Measurements from ENCODE around the gene CORO2A.

CORO2A gene

GRCh38 chr9:98100456-98100855 is 92.0 kb downstream of the CORO2A start:
- no peak for DNase-seq (ENCODE audit: low read depth)
- H3K4me3 ChIP-seq (ENCODE audit: low read length) = no peak overlapping the region
- TF ChIP-seq CTCF (IDR thresholded peaks at IDR 0.05; ENCODE audit: insufficient read depth, low read depth, low read length, missing control alignments) = no peak

- DNase-seq (ENCODE audit: low read depth) = peak; percentile 81
- no peak for TF ChIP-seq CTCF (IDR thresholded peaks at IDR 0.05; ENCODE audit: insufficient read depth, low read depth, low read length, missing control alignments)
- no peak overlapping the region for H3K4me3 ChIP-seq (ENCODE audit: low read length)
Measured at GRCh38 chr9:98099898-98100297, 92.5 kb downstream of the CORO2A start.

- TF ChIP-seq CTCF (IDR thresholded peaks at IDR 0.05; ENCODE audit: insufficient read depth, low read depth, low read length, missing control alignments) = no peak
- peak; percentile 55 for DNase-seq (ENCODE audit: low read depth)
- H3K4me3 ChIP-seq (ENCODE audit: low read length) = no peak overlapping the region
Measured at GRCh38 chr9:98099346-98099745, 93.1 kb downstream of the CORO2A start.

- peak; percentile 89 for DNase-seq (ENCODE audit: low read depth)
- no peak for TF ChIP-seq CTCF (IDR thresholded peaks at IDR 0.05; ENCODE audit: insufficient read depth, low read depth, low read length, missing control alignments)
- no peak overlapping the region for H3K4me3 ChIP-seq (ENCODE audit: low read length)
Measured at GRCh38 chr9:98097836-98098235, 94.6 kb downstream of the CORO2A start.

GRCh38 chr9:98096091-98096490 is 96.3 kb downstream of the CORO2A start:
- H3K4me3 ChIP-seq (ENCODE audit: low read length) = no peak overlapping the region
- DNase-seq (ENCODE audit: low read depth) = no peak
- TF ChIP-seq CTCF (IDR thresholded peaks at IDR 0.05; ENCODE audit: insufficient read depth, low read depth, low read length, missing control alignments) = no peak

- no peak overlapping the region for H3K4me3 ChIP-seq (ENCODE audit: low read length)
- DNase-seq (ENCODE audit: low read depth) = no peak
- no peak for TF ChIP-seq CTCF (IDR thresholded peaks at IDR 0.05; ENCODE audit: insufficient read depth, low read depth, low read length, missing control alignments)
Measured at GRCh38 chr9:98095401-98095800, 97.0 kb downstream of the CORO2A start.

GRCh38 chr9:98094851-98095250 is 97.6 kb downstream of the CORO2A start:
- no peak for DNase-seq (ENCODE audit: low read depth)
- no peak for TF ChIP-seq CTCF (IDR thresholded peaks at IDR 0.05; ENCODE audit: insufficient read depth, low read depth, low read length, missing control alignments)
- no peak overlapping the region for H3K4me3 ChIP-seq (ENCODE audit: low read length)
